ENCODE measurements around the gene CEP83.

GRCh38 chr12:94427501-94428381, 31.9 kb downstream of the CEP83 start:
- TF ChIP-seq CTCF (conservative IDR thresholded peaks at IDR 0.05 in 1 of 2, IDR thresholded peaks at IDR 0.05 in 1 of 2; ENCODE audit: low read depth in 1 of 2, low read length in 2 of 2) (no peak), EZH2 (IDR thresholded peaks at IDR 0.05; ENCODE audit: low read length, missing control alignments) (no peak)

All from fibroblast of lung (primary cell).